Measurements from ENCODE around the gene GBF1. TPM values are rescaled to one million over a fixed set of nuclear protein-coding genes. Genes with fewer than 3 reads are reported as not detected.

GBF1 gene
- total RNA-seq, 1 experiment from 2014 or later: 23.7 TPM

GRCh38 chr10:102411341-102412255 is 166.3 kb downstream of the GBF1 start:
- Histone ChIP-seq H3K9me3 (ENCODE audit: control insufficient read depth, low read depth, low read length) (no peaks in the 10 kb centered on the region), H4K5ac (ENCODE audit: insufficient read length, low read depth, low read length) (no peak overlapping the region), H2BK12ac (ENCODE audit: insufficient read length, low read depth, low read length) (no peak overlapping the region), H2AK5ac (ENCODE audit: insufficient read length, low read length) (no peak overlapping the region), H3K4me2 (ENCODE audit: insufficient read depth, insufficient read length, low read length) (peak overlapping the region; percentile 27), H3K4me1 (ENCODE audit: insufficient read depth, low read length) (peaks cover 3% of the 10 kb centered on the region; the same call in 1 of the 2 replicates), H3K9ac (ENCODE audit: extremely low read depth, insufficient read length, low read length) (no peak overlapping the region), H3K23ac (ENCODE audit: insufficient read length, low read depth, low read length) (no peak overlapping the region), H3K27ac (ENCODE audit: insufficient read length, low read depth, low read length) (no peak overlapping the region), H4K8ac (replicated peaks; ENCODE audit: insufficient read length, low read depth, low read length) (no peak overlapping the region), H2BK15ac (ENCODE audit: low read depth, low read length) (no peak overlapping the region), H3K27me3 (ENCODE audit: insufficient read depth, low read length) (peaks cover 27% of the 10 kb centered on the region; the same call in 1 of the 2 replicates), H3K79me1 (ENCODE audit: insufficient read depth, low read depth, low read length, poor library complexity, severe bottlenecking) (no peaks in the 10 kb centered on the region), H3K23me2 (ENCODE audit: insufficient read length, low read depth, low read length, poor library complexity, severe bottlenecking) (peaks cover 3% of the 10 kb centered on the region), H3K18ac (ENCODE audit: insufficient read length, low read depth, low read length) (no peak overlapping the region), H4K91ac (ENCODE audit: insufficient read length, low read depth, low read length) (no peak overlapping the region), H3K79me2 (ENCODE audit: insufficient read depth, low read length) (no peaks in the 10 kb centered on the region), H3K4ac (ENCODE audit: low read depth, low read length) (no peak overlapping the region), H2BK5ac (ENCODE audit: insufficient read length, low read length) (no peak overlapping the region), H2AFZ (ENCODE audit: low read length) (no peak overlapping the region), H3K56ac (ENCODE audit: insufficient read length, low read depth, low read length) (no peak overlapping the region), H3K14ac (ENCODE audit: insufficient read depth, low read length) (no peak overlapping the region), H2BK120ac (ENCODE audit: low read depth, low read length, poor library complexity, severe bottlenecking) (no peak overlapping the region), H3T11ph (ENCODE audit: low read length) (no peak overlapping the region), H2BK20ac (ENCODE audit: low read depth, low read length, poor library complexity, severe bottlenecking) (no peak overlapping the region), H4K20me1 (ENCODE audit: control insufficient read depth, insufficient read depth, insufficient read length) (peaks cover 2% of the 10 kb centered on the region)
- TF ChIP-seq CTCF (conservative IDR thresholded peaks at IDR 0.05): no peak
- Mint-ChIP-seq H3K27ac (no peak overlapping the region), H3K4me1 (peaks cover 28 to 53% of the 10 kb centered on the region in 2 experiments), H3K9me3 (peaks cover 0 to 4% of the 10 kb centered on the region in 2 experiments; a peak in 1 of 5 replicates), H3K4me3 (peak overlapping the region; percentile 60 to 70), H3K27me3 (ENCODE audit: low read depth) (peaks cover 79% of the 10 kb centered on the region), H3K36me3 (ENCODE audit: insufficient read depth in 1 of 3, low read depth in 3 of 3) (peaks cover 0 to 2% (median 2%) of the 10 kb centered on the region in 3 experiments; a peak in 2 of 7 replicates)
- no CpG with 5 or more reads among the region's 14 CpGs for WGBS (ENCODE audit: extremely low coverage, insufficient read length, low lambda C conversion rate)
- DNase-seq: no peak
